CD4-positive, CD25-positive, alpha-beta regulatory T cell (primary cell): Measurements from ENCODE around the gene IRF3. TPM values are rescaled to one million over a fixed set of nuclear protein-coding genes. Genes with fewer than 3 reads are reported as not detected.

ENCODE experiments used
- ATAC-seq, 2 donors: fragments of 150-1000 bp; cut with Tn5 transposase; one replicate each; pipeline ENCODE4 v1.10.0; 2021; ENCODE audit warnings: low read depth in 2 of 2, moderate number of reproducible peaks in 2 of 2, moderate library complexity in 1 of 2
- DNase-seq, 3 donors: peaks; one replicate each; pipeline versions ENCODE4 v3.0.0 to v3.0.0-alpha.2; 2012 to 2022; ENCODE audit warnings: mixed read lengths in 1 of 3
- H3K27ac ChIP-seq: one replicate; pipeline ENCODE4 v1.7.0; 2013; ENCODE audit warnings: mild to moderate bottlenecking, low read length; ENCODE audit not compliant: insufficient read depth, poor library complexity, severe bottlenecking
- H3K27me3 ChIP-seq: one replicate; pipeline ENCODE4 v1.7.0; 2013; ENCODE audit warnings: low read length; ENCODE audit not compliant: control insufficient read depth, insufficient read depth
- H3K36me3 ChIP-seq: one replicate; pipeline ENCODE4 v1.7.0; 2013; ENCODE audit warnings: mild to moderate bottlenecking, low read length, moderate library complexity; ENCODE audit not compliant: control insufficient read depth, insufficient read depth
- H3K4me1 ChIP-seq: 2 replicates; pipeline ENCODE4 v1.7.0; 2013; ENCODE audit warnings: mild to moderate bottlenecking, low read length; ENCODE audit not compliant: insufficient read depth, control insufficient read depth, poor library complexity, severe bottlenecking
- H3K4me3 ChIP-seq: one replicate; pipeline ENCODE4 v1.7.0; 2013; ENCODE audit warnings: low read depth, mild to moderate bottlenecking, low read length, moderate library complexity
- H3K9me3 ChIP-seq, 2 experiments: 1 replicate in 1 of 2; 2 replicates in 1 of 2; pipeline ENCODE4 v1.7.0; 2013; ENCODE audit warnings: low read length in 2 of 2, mild to moderate bottlenecking in 1 of 2, moderate library complexity in 1 of 2; ENCODE audit not compliant: control insufficient read depth in 2 of 2
- H3K27ac Mint-ChIP-seq, 3 donors: one replicate each; pipeline ENCODE4 v1.8.0; 2020 to 2022; ENCODE audit warnings: mild to moderate bottlenecking in 3 of 3, mixed read lengths in 3 of 3, moderate library complexity in 2 of 3
- H3K27me3 Mint-ChIP-seq: one replicate; pipeline ENCODE4 v1.8.0; 2022; ENCODE audit warnings: mild to moderate bottlenecking, mixed read lengths
- H3K36me3 Mint-ChIP-seq: one replicate; pipeline ENCODE4 v1.8.0; 2020; ENCODE audit warnings: mixed read lengths
- H3K4me1 Mint-ChIP-seq, 4 donors: one replicate each; pipeline ENCODE4 v1.8.0; 2020 to 2022; ENCODE audit warnings: mixed read lengths in 4 of 4, mild to moderate bottlenecking in 1 of 4
- H3K4me3 Mint-ChIP-seq, 4 donors: one replicate each; pipeline ENCODE4 v1.8.0; 2020 to 2022; ENCODE audit warnings: mild to moderate bottlenecking in 4 of 4, mixed read lengths in 4 of 4, moderate library complexity in 3 of 4
- H3K9me3 Mint-ChIP-seq, 7 donors: one replicate each; pipeline ENCODE4 v1.8.0; 2020 to 2022; ENCODE audit warnings: mixed read lengths in 7 of 7, mild to moderate bottlenecking in 3 of 7, moderate library complexity in 2 of 7
- polyA plus RNA-seq, 4 donors: library from polyadenylated mRNA; unstranded; fragments of 300-500 nt; fragmentation: Illumina TruSeq; gene quantifications; one replicate each; pipeline ENCODE4 v1.2.3, GENCODE V29; 2021
- total RNA-seq: library from RNA; stranded (reverse); gene quantifications from one replicate; pipeline ENCODE4 v1.2.3, GENCODE V29; 2022

The IRF3 gene
- total and polyA plus RNA-seq, 5 donors from 2014 or later = 76.4 to 235 (median 99.4) TPM

DNA sequence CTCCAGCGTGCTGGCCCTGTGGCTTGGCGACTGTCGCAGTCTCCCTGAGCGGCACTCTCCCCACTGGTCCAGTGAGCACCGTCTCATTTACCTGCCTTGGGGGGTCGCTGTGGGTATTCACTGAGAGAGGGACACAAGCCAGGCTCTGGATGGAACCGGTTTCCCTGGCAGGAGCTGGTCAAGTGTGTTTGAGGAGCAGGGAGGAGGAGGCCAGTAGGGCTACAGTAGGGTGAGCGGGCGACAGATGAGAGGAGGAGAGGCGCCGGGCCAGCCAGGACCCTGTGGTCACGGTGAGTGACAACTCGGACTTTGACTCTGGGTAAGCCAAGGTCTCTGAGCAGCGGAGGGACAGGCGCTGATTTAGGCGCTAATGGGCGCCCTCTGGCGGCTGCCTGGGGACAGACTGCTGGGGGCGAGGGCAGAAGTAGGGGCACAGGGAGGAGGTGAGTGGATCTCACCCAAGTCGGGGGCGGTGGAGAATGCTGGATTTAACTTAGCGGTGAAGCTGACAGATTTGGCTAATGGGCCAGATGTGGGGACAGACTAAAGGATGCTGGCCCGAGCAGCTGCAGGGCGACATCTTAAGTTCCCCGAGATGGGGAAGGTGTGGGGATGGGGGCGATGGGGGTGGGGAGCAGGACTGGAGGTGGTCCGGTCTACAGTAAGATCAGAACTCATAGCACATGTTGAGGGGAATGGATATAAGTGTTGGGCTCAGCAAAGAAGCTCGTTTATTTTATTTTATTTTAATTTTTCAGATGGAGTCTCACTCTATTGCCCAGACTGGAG lies 6.7 kb upstream of the IRF3 start:
- H3K27me3 Mint-ChIP-seq = peaks cover 9% of the 10 kb centered on the region
- H3K36me3 Mint-ChIP-seq = peaks cover 5% of the 10 kb centered on the region
- H3K4me3 Mint-ChIP-seq = peak overlapping the region in 3 of 4 donors; percentile 50 to 62 (median 61)

DNA sequence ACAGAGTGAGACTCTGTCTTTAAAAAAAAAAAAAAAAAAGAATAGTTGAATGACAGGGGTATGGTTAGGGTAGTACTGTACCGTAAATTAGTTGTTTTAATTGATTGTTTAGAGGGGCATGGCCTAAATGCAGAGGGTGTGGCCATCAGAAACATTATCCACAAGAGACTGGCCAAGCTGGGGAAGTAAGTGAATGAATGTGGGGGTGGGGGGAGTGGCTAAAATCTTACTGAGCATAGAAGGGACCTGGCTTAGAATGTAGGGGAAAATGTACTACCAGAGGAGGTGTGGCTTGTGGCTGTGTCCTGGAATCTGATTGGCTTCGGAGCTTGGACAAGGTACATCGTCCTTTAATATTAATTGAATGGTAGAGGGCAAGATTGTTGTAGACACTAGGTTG lies 3.9 kb upstream of the IRF3 start:
- Mint-ChIP-seq H3K36me3 (peaks cover 5% of the 10 kb centered on the region), H3K27ac (no peak overlapping the region), H3K4me1 (peaks cover 5 to 38% (median 28%) of the 10 kb centered on the region in 4 donors), H3K27me3 (peaks cover 11% of the 10 kb centered on the region), H3K9me3 (peaks cover 0 to 1% (median 0%) of the 10 kb centered on the region in 7 donors), H3K4me3 (no peak overlapping the region)
- H3K9me3 ChIP-seq = no peaks in the 10 kb centered on the region
- H3K27ac ChIP-seq = no peak overlapping the region
- H3K4me1 ChIP-seq = peaks cover 23% of the 10 kb centered on the region
- no peaks in the 10 kb centered on the region for H3K36me3 ChIP-seq
- no peaks in the 10 kb centered on the region for H3K27me3 ChIP-seq
- ATAC-seq (no peak), DNase-seq (no peak)
- H3K4me3 ChIP-seq = no peak overlapping the region

More for the DNA sequence above, 6.7 kb upstream of the IRF3 start:
- Histone ChIP-seq H3K9me3 (no peaks in the 10 kb centered on the region), H3K4me3 (no peak overlapping the region), H3K4me1 (peaks cover 18% of the 10 kb centered on the region), H3K36me3 (no peaks in the 10 kb centered on the region), H3K27me3 (no peaks in the 10 kb centered on the region), H3K27ac (no peak overlapping the region)
- H3K9me3 Mint-ChIP-seq = peaks cover 0 to 1% (median 0%) of the 10 kb centered on the region in 7 donors
- H3K4me1 Mint-ChIP-seq = peaks cover 5 to 29% (median 18%) of the 10 kb centered on the region in 4 donors
- DNase-seq (peak; percentile 63 to 74 (median 69)), ATAC-seq (no peak)
- H3K27ac Mint-ChIP-seq = peak overlapping the region in 2 of 3 donors; percentile 36 to 93

DNA sequence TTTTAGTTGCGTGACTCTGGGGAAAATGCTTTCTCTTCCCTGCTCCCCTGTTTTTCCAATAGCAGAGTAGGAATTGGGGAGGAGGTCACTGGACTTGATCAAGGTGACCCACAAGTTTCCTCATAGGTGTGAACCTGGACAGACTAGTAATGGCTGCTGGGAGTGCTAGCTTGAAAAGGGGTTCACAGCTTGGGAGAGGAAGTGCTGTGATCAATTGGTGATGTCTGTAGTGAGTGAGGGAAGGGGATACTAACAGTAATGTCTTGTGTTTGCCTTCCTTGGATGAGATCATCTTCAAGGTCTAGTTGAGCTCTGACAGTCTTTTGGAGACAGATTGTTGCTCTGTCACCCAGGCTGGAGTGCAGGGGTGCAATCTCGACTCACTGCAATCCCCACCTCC lies 1.8 kb upstream of the IRF3 start:
- Mint-ChIP-seq H3K4me1 (peaks cover 0 to 52% (median 29%) of the 10 kb centered on the region in 4 donors), H3K4me3 (peak overlapping the region; percentile 44 to 98 (median 78)), H3K9me3 (no peaks in the 10 kb centered on the region), H3K27me3 (peaks cover 6% of the 10 kb centered on the region), H3K36me3 (peaks cover 10% of the 10 kb centered on the region), H3K27ac (peak overlapping the region in 1 of 3 donors; percentile 98)
- peaks cover 39% of the 10 kb centered on the region for H3K4me1 ChIP-seq
- no peaks in the 10 kb centered on the region for H3K9me3 ChIP-seq
- peaks cover 5% of the 10 kb centered on the region for H3K36me3 ChIP-seq
- H3K27me3 ChIP-seq = no peaks in the 10 kb centered on the region
- H3K27ac ChIP-seq = no peak overlapping the region
- DNase-seq (no peak), ATAC-seq (no peak)
- no peak overlapping the region for H3K4me3 ChIP-seq

GRCh38 chr19:49666120-49666444 lies 425 bp upstream of the IRF3 start:
- Histone ChIP-seq H3K4me3 (peak overlapping the region; percentile 64), H3K9me3 (no peaks in the 10 kb centered on the region), H3K4me1 (peaks cover 38% of the 10 kb centered on the region), H3K36me3 (peaks cover 16% of the 10 kb centered on the region), H3K27me3 (no peaks in the 10 kb centered on the region), H3K27ac (peak overlapping the region; percentile 87)
- Mint-ChIP-seq H3K36me3 (peaks cover 10% of the 10 kb centered on the region), H3K4me3 (peak overlapping the region; percentile 93 to 100 (median 98)), H3K9me3 (no peaks in the 10 kb centered on the region), H3K27me3 (peaks cover 6% of the 10 kb centered on the region), H3K4me1 (peaks cover 0 to 54% (median 22%) of the 10 kb centered on the region in 4 donors), H3K27ac (peak overlapping the region; percentile 56 to 99 (median 98))
- ATAC-seq (peak in 1 of 2 donors; percentile 1), DNase-seq (no peak)

GRCh38 chr19:49665036-49665350 lies 664 bp downstream of the IRF3 start:
- Histone ChIP-seq H3K36me3 (peaks cover 26% of the 10 kb centered on the region), H3K4me3 (peak overlapping the region; percentile 98), H3K9me3 (no peaks in the 10 kb centered on the region), H3K27me3 (no peaks in the 10 kb centered on the region), H3K27ac (peak overlapping the region; percentile 87), H3K4me1 (peaks cover 38% of the 10 kb centered on the region)
- H3K27me3 Mint-ChIP-seq = peaks cover 6% of the 10 kb centered on the region
- peak overlapping the region; percentile 93 to 100 (median 98) for H3K4me3 Mint-ChIP-seq
- H3K4me1 Mint-ChIP-seq = peaks cover 0 to 59% (median 22%) of the 10 kb centered on the region in 4 donors
- ATAC-seq = no peak
- no peak for DNase-seq
- H3K36me3 Mint-ChIP-seq = peaks cover 10% of the 10 kb centered on the region
- no peaks in the 10 kb centered on the region for H3K9me3 Mint-ChIP-seq
- H3K27ac Mint-ChIP-seq = peak overlapping the region; percentile 97 to 99 (median 98)

DNA sequence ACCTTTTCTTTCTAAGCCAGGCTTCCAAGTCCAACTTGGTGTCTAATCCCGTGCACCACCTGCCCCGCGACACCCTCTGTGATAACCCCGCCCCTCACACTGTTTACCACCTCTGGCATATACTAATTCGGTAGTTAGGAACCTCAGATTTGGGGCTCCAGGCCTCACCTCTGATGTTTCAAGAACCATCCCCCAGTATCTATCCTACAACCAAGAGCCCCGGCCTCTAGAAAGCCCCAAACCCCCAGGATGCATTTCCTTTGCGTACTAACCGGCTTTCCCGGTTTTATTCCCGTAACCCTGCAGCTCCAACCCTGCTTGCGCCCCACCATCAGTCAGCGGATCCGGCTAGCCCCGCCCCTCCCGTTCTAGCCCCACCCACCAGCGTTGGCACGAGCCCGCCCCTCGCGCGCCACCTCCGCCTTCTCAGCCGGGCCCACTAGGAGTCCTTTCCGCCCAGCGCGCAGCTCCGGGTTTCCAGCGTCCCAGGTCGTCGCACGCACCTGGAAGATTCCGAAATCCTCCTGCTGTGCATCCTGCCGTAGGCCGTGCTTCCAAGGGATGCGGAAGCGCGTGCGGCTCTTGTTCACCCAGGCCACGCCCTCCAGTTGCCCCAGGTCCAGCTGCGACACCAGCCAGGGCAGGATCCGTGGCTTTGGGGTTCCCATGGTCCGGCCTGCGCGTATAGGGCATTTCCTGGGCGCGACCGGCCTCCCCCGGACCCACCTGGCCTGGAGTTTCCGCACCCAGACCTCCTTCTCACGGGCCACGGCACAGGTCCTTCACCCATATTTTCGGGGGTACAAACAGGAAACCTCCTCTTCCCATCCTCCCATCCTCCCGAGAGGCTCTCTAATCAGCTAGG lies 1.3 kb downstream of the IRF3 start:
- Mint-ChIP-seq H3K36me3 (peaks cover 6% of the 10 kb centered on the region), H3K4me1 (peaks cover 0 to 64% (median 21%) of the 10 kb centered on the region in 4 donors), H3K4me3 (peak overlapping the region; percentile 93 to 100 (median 98)), H3K27ac (peak overlapping the region; percentile 97 to 99 (median 98)), H3K27me3 (peaks cover 6% of the 10 kb centered on the region), H3K9me3 (no peaks in the 10 kb centered on the region)
- H3K4me1 ChIP-seq = peaks cover 38% of the 10 kb centered on the region
- ATAC-seq (peak; percentile 70 to 73), DNase-seq (peak; percentile 87 to 90 (median 89))
- peaks cover 27% of the 10 kb centered on the region for H3K36me3 ChIP-seq
- H3K27ac ChIP-seq = peak overlapping the region; percentile 87
- H3K27me3 ChIP-seq = no peaks in the 10 kb centered on the region
- H3K4me3 ChIP-seq = peak overlapping the region; percentile 98
- H3K9me3 ChIP-seq = no peaks in the 10 kb centered on the region

GRCh38 chr19:49663224-49663623 lies 2.4 kb downstream of the IRF3 start:
- peaks cover 38% of the 10 kb centered on the region for H3K4me1 ChIP-seq
- peak overlapping the region; percentile 87 for H3K27ac ChIP-seq
- H3K27ac Mint-ChIP-seq = peak overlapping the region in 2 of 3 donors; percentile 98 to 99
- DNase-seq = no peak
- peaks cover 6% of the 10 kb centered on the region for H3K36me3 Mint-ChIP-seq
- no peaks in the 10 kb centered on the region for H3K27me3 ChIP-seq
- H3K4me1 Mint-ChIP-seq = peaks cover 0 to 67% (median 21%) of the 10 kb centered on the region in 4 donors
- H3K27me3 Mint-ChIP-seq = peaks cover 6% of the 10 kb centered on the region
- peak overlapping the region in 3 of 4 donors; percentile 98 to 100 (median 99) for H3K4me3 Mint-ChIP-seq
- no peak for ATAC-seq
- H3K9me3 Mint-ChIP-seq = no peaks in the 10 kb centered on the region
- H3K9me3 ChIP-seq = no peaks in the 10 kb centered on the region
- peaks cover 34% of the 10 kb centered on the region for H3K36me3 ChIP-seq
- peak overlapping the region; percentile 83 for H3K4me3 ChIP-seq
